Measurements from ENCODE around the gene PLEKHA7.
"Not testable (repeated sequence)": the region's sequence is repeated elsewhere in the genome, so short reads cannot be mapped to it uniquely, and the experiment has no call there.

PLEKHA7 gene

DNA sequence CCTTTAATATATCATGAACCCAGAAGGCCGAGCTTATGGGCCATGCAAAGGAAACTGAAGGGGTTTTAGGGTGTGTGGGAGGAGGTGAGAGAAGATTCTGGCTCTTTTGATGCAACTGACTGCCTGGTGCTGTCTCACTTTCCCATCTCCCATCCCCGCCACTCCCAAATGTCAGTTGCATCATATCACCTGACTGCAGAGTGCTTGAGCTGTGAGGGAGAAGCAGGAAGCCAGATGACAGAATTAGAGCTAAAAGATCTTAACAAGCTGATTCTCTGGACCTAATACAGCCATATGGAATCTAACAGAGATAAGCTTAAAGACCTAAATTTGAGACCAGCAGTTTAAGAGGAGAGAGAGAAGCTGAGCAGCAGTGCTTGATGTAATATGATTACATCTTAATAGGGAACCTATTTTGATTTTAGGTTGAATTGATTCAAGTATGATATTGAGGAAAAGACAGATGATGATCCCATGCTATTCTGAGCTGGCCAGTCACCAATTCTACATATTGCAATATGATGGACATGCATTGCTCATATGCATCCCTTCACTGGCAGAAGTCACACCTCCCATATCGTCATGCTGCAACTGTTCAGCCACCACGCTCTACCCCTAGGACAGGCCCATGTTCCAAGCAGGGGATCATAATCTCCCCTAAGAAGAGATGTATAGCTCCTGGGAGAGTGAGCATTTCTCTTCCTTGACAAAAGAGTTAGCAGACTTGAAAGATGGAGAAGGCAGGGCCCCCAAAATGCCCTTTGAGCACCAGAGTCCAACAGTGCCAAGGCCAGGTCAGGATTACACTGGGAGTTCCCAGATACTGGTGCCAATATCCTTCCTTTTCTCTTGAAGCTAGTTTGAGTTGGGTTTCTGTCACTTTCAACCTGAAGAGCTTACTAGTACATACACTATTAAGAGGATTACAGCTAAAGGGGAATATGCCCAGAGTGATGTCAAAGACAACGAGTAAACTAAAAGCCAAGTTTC is 44.9 kb downstream of the PLEKHA7 start:
- no peak overlapping the region for H3K4me3 Mint-ChIP-seq
- no peaks in the 10 kb centered on the region for H3K9me3 Mint-ChIP-seq
- H3K27me3 Mint-ChIP-seq = no peaks in the 10 kb centered on the region
- no peaks in the 10 kb centered on the region for H3K4me1 Mint-ChIP-seq
- H3K36me3 Mint-ChIP-seq = no peaks in the 10 kb centered on the region
- H3K27ac Mint-ChIP-seq = no peak overlapping the region

DNA sequence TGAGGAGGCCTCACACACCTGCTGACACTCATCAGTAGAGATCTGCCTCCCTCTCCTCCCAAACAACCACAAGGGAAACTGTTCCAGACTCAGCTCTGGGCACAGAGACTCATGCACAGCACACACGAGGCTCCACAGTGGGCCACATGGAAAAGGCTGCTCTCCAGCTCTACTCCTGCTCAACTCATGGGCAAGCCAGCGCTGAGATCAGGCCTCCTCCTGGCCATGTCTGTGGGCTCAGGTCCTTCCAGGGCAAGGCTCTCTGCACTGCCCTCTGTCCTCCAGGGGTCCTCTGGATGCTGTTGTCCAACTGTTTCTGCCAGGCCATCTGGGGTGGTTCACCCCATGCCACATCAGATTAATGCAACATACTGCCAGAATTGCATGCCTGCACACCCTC is 46.0 kb downstream of the PLEKHA7 start:
- Mint-ChIP-seq H3K4me1 (no peaks in the 10 kb centered on the region), H3K4me3 (no peak overlapping the region), H3K36me3 (no peaks in the 10 kb centered on the region), H3K27ac (no peak overlapping the region), H3K27me3 (no peaks in the 10 kb centered on the region), H3K9me3 (no peaks in the 10 kb centered on the region)

DNA sequence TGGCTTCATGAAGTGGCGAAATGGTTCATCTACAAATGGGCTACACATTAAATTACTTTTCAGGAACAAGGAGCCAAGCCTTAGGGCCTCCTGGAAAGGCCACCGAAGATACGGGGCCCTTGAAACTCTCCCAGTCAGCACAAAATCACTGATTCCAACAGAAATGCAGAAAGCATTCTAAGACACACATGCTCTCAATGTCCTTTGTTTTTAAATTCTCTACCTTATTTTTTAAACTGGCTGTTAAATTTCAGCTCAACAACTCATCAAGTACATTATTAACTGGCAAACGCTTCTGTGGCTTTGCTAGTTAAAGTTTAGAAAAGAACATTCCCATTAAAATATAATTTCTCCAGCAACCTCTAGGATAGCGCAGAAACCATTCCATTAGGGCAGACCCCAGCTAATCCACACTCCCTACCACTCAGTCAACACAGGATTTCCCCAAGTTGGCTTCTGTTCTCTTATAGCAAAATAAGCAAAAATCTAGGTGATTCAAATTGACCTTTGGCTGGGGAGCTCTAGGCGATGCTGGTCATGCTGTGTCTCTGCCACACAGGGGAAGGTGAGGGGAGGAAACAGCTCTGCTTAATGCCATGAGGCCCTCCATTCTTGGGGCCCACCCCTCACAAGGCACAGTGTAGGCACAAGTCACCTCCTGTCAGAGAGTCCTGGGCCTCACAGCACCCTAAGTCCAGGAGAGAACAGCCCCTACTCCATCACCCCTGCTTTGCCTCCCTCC is 47.1 kb downstream of the PLEKHA7 start:
- Mint-ChIP-seq H3K4me1 (no peaks in the 10 kb centered on the region), H3K4me3 (no peak overlapping the region), H3K27ac (no peak overlapping the region), H3K27me3 (no peaks in the 10 kb centered on the region), H3K36me3 (no peaks in the 10 kb centered on the region), H3K9me3 (no peaks in the 10 kb centered on the region)

DNA sequence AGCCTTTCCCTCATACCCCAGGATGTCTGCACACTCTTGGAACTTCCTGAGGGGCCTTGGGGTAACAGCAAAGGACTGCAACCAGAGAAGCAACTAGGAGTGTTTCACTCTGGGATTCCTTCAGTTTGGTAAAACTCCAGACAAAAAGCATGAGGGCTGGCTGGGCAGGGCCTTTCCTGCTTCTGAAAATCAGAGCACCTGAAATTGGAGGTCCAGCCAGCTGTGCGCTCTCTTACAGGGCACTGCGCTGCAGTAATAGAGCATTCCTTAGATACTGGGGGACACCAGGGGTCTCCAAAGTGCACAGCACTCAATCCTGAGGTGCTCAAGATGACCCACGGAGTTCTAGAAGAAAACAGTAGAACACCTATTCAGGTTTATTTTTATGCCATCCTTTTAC is 49.7 kb downstream of the PLEKHA7 start:
- no peaks in the 10 kb centered on the region for H3K9me3 Mint-ChIP-seq
- H3K27me3 Mint-ChIP-seq = no peaks in the 10 kb centered on the region
- no peaks in the 10 kb centered on the region for H3K4me1 Mint-ChIP-seq
- no peak overlapping the region for H3K27ac Mint-ChIP-seq
- H3K4me3 Mint-ChIP-seq = no peak overlapping the region
- H3K36me3 Mint-ChIP-seq = no peaks in the 10 kb centered on the region

DNA sequence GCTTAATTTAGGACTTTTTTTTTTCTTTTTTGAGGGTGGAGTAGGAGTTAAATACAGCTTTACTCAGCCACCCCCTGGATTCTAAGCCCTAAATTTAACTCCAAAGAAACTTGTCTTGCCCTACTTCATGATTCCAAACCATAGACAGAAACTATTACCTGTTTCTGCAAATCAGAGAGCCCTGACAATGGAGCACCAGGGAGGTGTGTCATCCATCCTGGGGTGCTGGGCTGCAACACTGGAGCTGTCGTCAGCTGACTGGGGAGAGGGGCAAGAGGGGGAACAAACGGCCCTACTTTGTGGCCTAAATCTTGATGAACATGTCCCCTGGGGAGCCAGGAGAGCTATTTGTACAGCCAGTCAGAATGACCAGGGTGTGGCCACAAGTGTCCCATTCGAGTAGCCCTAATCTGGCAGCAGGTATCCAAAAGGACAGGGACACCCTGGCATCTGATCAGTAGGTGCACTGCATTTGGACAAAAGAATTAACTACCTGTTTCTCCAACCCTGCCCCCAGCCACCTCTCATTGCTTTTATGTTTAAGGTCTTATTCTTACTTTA is 50.8 kb downstream of the PLEKHA7 start:
- H3K27me3 Mint-ChIP-seq = no peaks in the 10 kb centered on the region
- H3K4me3 Mint-ChIP-seq = no peak overlapping the region
- no peak overlapping the region for H3K27ac Mint-ChIP-seq
- H3K9me3 Mint-ChIP-seq = no peaks in the 10 kb centered on the region
- H3K36me3 Mint-ChIP-seq = no peaks in the 10 kb centered on the region
- H3K4me1 Mint-ChIP-seq = no peaks in the 10 kb centered on the region

DNA sequence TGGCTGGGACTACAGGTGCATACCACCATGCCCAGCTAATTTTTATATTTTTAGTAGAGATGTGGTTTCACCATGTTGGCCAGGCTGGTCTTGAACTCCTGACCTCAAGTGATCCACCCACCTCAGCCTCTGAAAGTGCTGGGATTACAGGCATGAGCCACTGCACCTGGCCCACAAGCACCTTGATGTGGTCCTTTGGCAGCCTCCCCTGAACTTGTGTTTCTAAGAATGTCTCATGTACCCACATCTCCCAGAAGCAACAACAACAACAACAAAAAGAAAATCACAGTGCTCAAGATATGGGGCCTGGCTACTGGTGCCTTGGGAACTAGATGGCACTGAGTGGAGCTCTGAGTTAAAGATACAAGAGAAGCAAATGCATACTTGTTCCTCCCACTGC is 51.6 kb downstream of the PLEKHA7 start:
- not testable (repeated sequence) for H3K36me3 Mint-ChIP-seq, H3K27ac Mint-ChIP-seq, H3K9me3 Mint-ChIP-seq, H3K4me3 Mint-ChIP-seq, H3K4me1 Mint-ChIP-seq, H3K27me3 Mint-ChIP-seq

DNA sequence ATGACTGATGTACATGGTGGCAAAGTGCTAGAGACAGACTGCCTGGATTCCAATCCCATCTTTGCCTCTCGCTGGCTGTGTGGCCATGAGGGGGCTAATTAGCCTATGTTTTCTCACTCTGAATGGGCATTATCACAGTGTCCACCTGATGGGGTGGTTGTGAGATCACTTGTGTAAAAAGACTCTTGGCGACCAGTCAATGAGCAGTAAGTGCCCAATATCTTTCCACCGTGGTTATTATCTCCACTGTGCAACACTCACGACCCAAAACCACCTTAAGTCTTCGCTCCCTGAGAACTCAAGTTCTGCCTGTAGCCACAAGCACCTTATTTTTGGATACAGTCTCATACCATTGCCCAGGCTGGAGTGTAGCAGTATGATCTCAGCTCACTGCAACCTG is 52.1 kb downstream of the PLEKHA7 start:
- H3K4me3 Mint-ChIP-seq = no peak overlapping the region
- H3K27me3 Mint-ChIP-seq = no peaks in the 10 kb centered on the region
- H3K9me3 Mint-ChIP-seq = no peaks in the 10 kb centered on the region
- H3K27ac Mint-ChIP-seq = no peak overlapping the region
- no peaks in the 10 kb centered on the region for H3K4me1 Mint-ChIP-seq
- H3K36me3 Mint-ChIP-seq = no peaks in the 10 kb centered on the region

DNA sequence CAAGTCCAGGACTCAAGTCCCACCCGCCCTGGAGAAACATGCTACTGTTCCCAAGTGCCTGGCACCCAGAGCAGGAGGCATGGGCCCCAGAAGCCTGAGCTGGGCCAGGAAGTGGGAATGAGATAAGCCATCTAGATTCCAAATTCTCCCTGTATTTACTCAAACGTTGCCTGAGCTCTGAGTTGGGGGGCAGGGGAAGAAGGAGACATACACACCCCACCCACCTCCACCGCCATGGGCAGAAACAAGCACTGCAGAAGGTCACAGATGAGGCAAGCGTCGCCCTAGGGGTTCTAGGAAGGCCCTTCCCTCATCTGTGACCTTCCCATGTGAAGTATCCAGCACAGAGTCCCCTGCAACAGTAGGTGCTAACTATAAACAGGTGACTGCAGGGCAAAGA is 54.0 kb downstream of the PLEKHA7 start:
- Mint-ChIP-seq H3K27me3 (no peaks in the 10 kb centered on the region), H3K9me3 (no peaks in the 10 kb centered on the region), H3K27ac (no peak overlapping the region), H3K4me3 (no peak overlapping the region), H3K36me3 (no peaks in the 10 kb centered on the region), H3K4me1 (no peaks in the 10 kb centered on the region)

DNA sequence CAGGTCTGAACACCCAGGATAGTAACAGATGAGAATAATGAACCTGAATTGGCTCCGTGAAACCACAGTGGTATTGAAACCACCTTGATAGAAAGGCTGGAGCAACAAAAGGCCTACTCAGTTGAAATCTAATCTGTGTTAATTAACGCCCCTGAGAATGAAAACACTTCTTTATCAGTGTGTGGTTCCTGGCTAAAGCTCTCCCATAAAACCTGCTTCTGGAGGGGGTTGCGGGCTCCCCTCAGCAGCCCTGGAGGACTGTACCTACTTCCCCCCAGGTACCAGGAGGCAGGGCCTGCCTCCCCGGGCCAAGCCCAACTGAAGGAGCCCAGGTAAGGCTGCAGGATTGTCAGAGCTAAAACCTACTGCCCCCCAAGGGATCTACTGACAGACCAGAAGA is 54.6 kb downstream of the PLEKHA7 start:
- no peaks in the 10 kb centered on the region for H3K4me1 Mint-ChIP-seq
- H3K27me3 Mint-ChIP-seq = no peaks in the 10 kb centered on the region
- no peak overlapping the region for H3K27ac Mint-ChIP-seq
- no peaks in the 10 kb centered on the region for H3K9me3 Mint-ChIP-seq
- no peaks in the 10 kb centered on the region for H3K36me3 Mint-ChIP-seq
- H3K4me3 Mint-ChIP-seq = no peak overlapping the region

DNA sequence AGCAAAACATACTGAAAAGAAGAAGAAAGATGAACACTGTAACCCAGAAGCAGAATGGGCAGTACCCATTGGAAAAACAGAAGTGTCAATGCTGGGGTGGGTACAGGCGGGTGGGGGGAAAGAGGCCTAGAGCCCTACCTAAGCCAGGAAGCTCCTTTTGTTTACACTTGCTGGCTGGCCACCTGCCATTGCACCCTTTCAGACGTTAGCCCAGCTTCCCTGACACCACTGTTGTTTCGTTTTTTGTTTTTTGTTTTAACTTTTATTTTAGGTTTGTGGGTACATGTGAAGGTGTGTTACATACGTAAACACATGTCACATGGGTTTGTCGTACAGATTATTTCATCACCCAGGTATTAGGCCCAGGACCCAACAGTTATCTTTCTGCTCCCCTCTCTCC is 55.4 kb downstream of the PLEKHA7 start:
- no peaks in the 10 kb centered on the region for H3K4me1 Mint-ChIP-seq
- no peaks in the 10 kb centered on the region for H3K27me3 Mint-ChIP-seq
- H3K4me3 Mint-ChIP-seq = no peak overlapping the region
- no peak overlapping the region for H3K27ac Mint-ChIP-seq
- no peaks in the 10 kb centered on the region for H3K9me3 Mint-ChIP-seq
- H3K36me3 Mint-ChIP-seq = no peaks in the 10 kb centered on the region

DNA sequence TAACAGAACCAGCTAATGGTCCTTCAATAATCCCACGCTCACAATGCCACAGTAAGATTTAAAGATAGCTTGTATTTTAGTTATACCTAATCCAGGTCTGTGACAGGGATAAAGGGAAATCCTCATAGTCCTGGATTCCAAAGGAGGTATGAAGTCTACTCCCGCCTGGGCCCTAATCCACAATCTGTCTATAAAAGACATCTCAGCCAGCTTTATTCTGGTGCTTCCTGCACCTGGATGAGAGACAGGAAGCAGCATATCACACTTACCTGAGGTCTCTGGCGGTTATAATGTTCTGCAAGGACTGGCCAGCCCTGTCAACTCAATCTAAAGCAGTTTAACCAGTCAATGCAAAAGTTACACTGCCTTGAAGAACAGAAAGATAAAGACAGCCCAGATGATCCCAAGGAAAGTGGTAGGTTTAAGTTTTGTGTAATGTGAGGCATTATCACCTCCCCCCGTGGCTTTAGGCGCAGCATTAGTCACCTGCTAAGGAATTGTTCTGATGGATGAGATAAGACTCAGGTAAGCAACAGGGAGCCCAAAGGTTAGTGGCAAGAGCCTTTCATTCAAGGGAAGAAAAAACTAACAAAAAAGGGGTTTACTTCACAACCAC is 57.6 kb downstream of the PLEKHA7 start:
- Mint-ChIP-seq H3K27me3 (no peaks in the 10 kb centered on the region), H3K27ac (no peak overlapping the region), H3K9me3 (no peaks in the 10 kb centered on the region), H3K36me3 (no peaks in the 10 kb centered on the region), H3K4me1 (no peaks in the 10 kb centered on the region), H3K4me3 (no peak overlapping the region)

DNA sequence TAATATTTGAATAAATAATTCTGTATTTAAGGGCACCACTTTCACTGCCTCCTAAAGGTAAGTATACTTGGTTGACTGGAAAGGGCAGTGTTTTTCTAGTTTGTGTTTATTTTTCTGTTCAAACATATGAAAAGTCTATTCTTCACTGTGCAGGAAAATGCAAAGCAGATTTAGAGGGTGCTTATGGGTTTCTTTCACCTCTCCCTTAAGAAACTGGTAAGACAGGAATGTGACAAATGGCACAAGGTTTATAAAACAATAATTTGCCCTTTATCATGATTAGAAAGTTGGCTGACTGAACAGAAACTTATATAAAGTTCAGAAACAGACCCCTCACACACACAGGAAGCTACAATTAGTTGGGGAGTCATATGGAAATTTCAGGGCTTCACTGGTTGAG is 60.6 kb downstream of the PLEKHA7 start:
- no peaks in the 10 kb centered on the region for H3K36me3 Mint-ChIP-seq
- H3K27me3 Mint-ChIP-seq = no peaks in the 10 kb centered on the region
- no peaks in the 10 kb centered on the region for H3K9me3 Mint-ChIP-seq
- no peak overlapping the region for H3K4me3 Mint-ChIP-seq
- H3K4me1 Mint-ChIP-seq = no peaks in the 10 kb centered on the region
- no peak overlapping the region for H3K27ac Mint-ChIP-seq

DNA sequence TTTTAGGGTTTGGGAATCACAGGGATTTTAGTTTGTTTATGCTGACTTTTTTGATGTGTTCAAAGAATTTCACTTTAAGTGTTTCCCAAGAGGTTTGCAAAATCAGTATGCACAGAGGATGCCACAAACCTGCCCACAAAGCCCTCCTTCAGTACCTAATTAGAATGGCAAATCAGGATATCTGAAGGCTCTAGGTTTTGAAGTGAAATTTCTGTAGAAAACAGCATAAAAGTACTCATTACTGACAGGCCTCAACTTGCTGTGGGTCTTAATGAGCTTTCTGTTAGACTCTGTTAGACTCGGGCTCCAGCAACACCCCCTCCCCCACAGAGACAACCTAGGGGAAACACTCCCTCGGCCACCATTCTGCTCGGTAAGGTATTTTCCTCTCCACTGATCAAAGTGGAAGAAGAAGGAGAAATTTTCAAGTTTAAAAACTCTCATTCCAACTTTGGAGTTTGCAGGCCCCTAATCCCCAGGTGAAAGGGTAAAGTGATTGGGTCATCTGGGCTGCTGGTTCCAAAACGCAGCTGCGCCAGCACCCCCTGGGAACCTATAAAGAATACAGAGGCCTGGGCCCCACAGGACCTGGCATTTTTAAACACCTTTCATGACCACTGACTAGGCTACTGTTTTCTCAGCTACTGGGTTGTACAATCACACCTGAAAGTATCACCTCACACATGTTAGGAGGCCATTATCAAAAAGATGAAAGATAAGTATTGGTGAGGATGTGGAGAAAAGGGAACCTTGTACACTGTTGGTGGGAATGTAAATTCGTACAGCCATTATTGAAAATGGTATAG is 67.5 kb downstream of the PLEKHA7 start:
- H3K27me3 Mint-ChIP-seq = no peaks in the 10 kb centered on the region

DNA sequence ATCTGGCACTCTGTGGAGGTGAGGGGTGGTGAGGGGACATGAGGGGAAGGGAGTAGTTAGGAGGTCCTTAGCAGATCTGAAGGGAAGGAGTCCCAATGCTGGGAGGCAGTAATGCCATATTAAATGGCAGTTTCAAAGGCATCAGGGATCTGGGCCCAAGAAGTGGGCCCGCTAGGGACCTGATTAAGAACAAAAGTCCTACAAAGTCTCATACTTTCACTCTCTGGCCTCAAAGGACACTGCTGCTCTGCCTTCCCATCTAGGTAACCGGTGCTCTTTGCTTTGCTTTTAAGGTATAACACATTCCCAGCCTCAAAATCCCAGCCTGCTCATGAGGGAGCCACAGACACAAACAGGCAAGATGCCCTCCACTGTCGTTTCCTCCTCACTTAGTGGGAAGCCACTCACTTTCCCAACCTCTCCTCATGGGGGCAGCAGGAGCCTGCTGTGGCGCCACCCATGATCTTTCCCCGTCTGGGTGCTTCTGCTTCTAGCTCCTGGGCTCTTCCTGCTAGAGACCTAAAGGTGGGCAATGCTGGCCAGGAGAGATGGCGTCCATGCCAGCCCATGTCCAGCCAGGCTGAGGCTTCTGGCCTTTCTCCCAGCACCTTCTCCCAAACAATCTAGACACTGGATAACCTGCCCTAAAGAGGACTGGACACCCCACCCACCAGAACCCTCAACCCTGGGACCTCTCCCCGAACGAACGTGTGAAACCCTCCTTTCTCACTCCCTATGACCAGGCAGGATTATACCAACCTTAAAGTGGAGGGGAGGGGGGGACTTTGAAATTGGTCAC is 68.3 kb downstream of the PLEKHA7 start:
- Mint-ChIP-seq H3K9me3 (no peaks in the 10 kb centered on the region), H3K4me3 (no peak overlapping the region), H3K27me3 (no peaks in the 10 kb centered on the region), H3K36me3 (no peaks in the 10 kb centered on the region), H3K27ac (no peak overlapping the region), H3K4me1 (no peaks in the 10 kb centered on the region)

More for the DNA sequence above, 67.5 kb downstream of the PLEKHA7 start:
- Mint-ChIP-seq H3K36me3 (no peaks in the 10 kb centered on the region), H3K4me3 (no peak overlapping the region), H3K27ac (no peak overlapping the region), H3K9me3 (no peaks in the 10 kb centered on the region), H3K4me1 (no peaks in the 10 kb centered on the region)
